HG02852 (cell line): ENCODE data around the gene TRAPPC8.
"Not testable (repeated sequence)": the region's sequence is repeated elsewhere in the genome, so short reads cannot be mapped to it uniquely, and the experiment has no call there.

Source experiments
- ATAC-seq: cut with Tn5 transposase; IDR thresholded peaks from one replicate; pipeline ENCODE4 v1.9.1; 2021; ENCODE audit warnings: mild to moderate bottlenecking, moderate library complexity; ENCODE audit not compliant: unreplicated experiment

TRAPPC8 gene

GRCh38 chr18:31875301-31875700 is 67.6 kb downstream of the TRAPPC8 start:
- no peak for ATAC-seq

GRCh38 chr18:31863103-31863502 is 79.8 kb downstream of the TRAPPC8 start:
- no peak for ATAC-seq

GRCh38 chr18:31860488-31860887 is 82.4 kb downstream of the TRAPPC8 start:
- no peak for ATAC-seq

- ATAC-seq: no peak
Measured at GRCh38 chr18:31857526-31858106, 85.3 kb downstream of the TRAPPC8 start.

GRCh38 chr18:31850844-31851243 is 92.1 kb downstream of the TRAPPC8 start:
- no peak for ATAC-seq

- ATAC-seq: no peak
Measured at GRCh38 chr18:31840499-31840898, 102.4 kb downstream of the TRAPPC8 start.

- ATAC-seq: no peak
Measured at GRCh38 chr18:31837879-31838278, 105.0 kb downstream of the TRAPPC8 start.

GRCh38 chr18:31835528-31836133 is 107.3 kb downstream of the TRAPPC8 start:
- ATAC-seq: no peak

- ATAC-seq: no peak
Measured at GRCh38 chr18:31831903-31832302, 111.0 kb downstream of the TRAPPC8 start.

GRCh38 chr18:31830686-31831085 is 112.2 kb downstream of the TRAPPC8 start:
- ATAC-seq: no peak

- ATAC-seq: no peak
Measured at GRCh38 chr18:31828613-31829012, 114.3 kb downstream of the TRAPPC8 start.

GRCh38 chr18:31826673-31827325 is 116.1 kb downstream of the TRAPPC8 start:
- ATAC-seq: not testable (repeated sequence)

- ATAC-seq: no peak
Measured at GRCh38 chr18:31825772-31826171, 117.2 kb downstream of the TRAPPC8 start.

GRCh38 chr18:31821545-31822171 is 121.3 kb downstream of the TRAPPC8 start:
- ATAC-seq: no peak

- no peak for ATAC-seq
Measured at GRCh38 chr18:31819925-31820229, 123.1 kb downstream of the TRAPPC8 start.

GRCh38 chr18:31819106-31819924 is 123.6 kb downstream of the TRAPPC8 start:
- no peak for ATAC-seq

- ATAC-seq: no peak
Measured at GRCh38 chr18:31814132-31814531, 128.8 kb downstream of the TRAPPC8 start.

- ATAC-seq: not testable (repeated sequence)
Measured at GRCh38 chr18:31810336-31811130, 132.4 kb downstream of the TRAPPC8 start.

GRCh38 chr18:31809049-31809448 is 133.9 kb downstream of the TRAPPC8 start:
- not testable (repeated sequence) for ATAC-seq

- ATAC-seq: no peak
Measured at GRCh38 chr18:31801078-31801477, 141.8 kb downstream of the TRAPPC8 start.
